Tibial artery (tissue), 4 donors: Measurements from ENCODE around the gene TMEM109.

Source experiments
- DNase-seq, 2 donors: peaks; one replicate each; pipeline ENCODE4 v3.0.0-alpha.2; 2019
- H3K27ac ChIP-seq, 2 donors: fragments of 200-600 bp; sonication (generic) in 1 of 2; 1 replicate in 1 of 2; 2 replicates in 1 of 2; pipeline ENCODE4 v1.5.1; 2018 to 2019; ENCODE audit warnings: mild to moderate bottlenecking in 1 of 2
- H3K27me3 ChIP-seq, 2 donors: fragments of 200-600 bp; sonication (generic) in 1 of 2; one replicate each; pipeline versions ENCODE4 v1.5.1 to v1.6.0; 2016 to 2019
- H3K36me3 ChIP-seq, 3 donors: fragments of 200-600 bp; sonication (generic) in 2 of 3; one replicate each; pipeline ENCODE4 v1.5.1; 2016 to 2019; ENCODE audit warnings: mild to moderate bottlenecking in 2 of 3
- H3K4me1 ChIP-seq, 4 donors: fragments of 200-600 bp; sonication (generic) in 2 of 4; 1 replicate in 3 of 4; 2 replicates in 1 of 4; pipeline ENCODE4 v1.5.1; 2016 to 2019
- H3K4me3 ChIP-seq, 2 donors: fragments of 200-600 bp; sonication (generic) in 1 of 2; 1 replicate in 1 of 2; 2 replicates in 1 of 2; pipeline ENCODE4 v1.5.1; 2018 to 2019; ENCODE audit warnings: mild to moderate bottlenecking in 2 of 2
- H3K9me3 ChIP-seq, 3 donors: fragments of 200-600 bp; sonication (generic) in 1 of 3; one replicate each; pipeline ENCODE4 v1.5.1; 2016 to 2019
- intact Hi-C: fragments of 100-400 bp; cut with DNase I; formaldehyde crosslinking; loops from one replicate; pipeline ENCODE4 v1.15.0; 2023; ENCODE audit warnings: low total_unique reads
- TF ChIP-seq, protein P1 (sequence below), 2 experiments: fragments of 200-600 bp in 1 of 2; fragments of 450-650 bp in 1 of 2; IDR thresholded peaks; one replicate each; pipeline ENCODE4 v1.5.1; 2017 to 2019; ENCODE audit warnings: antibody characterized with exemption in 2 of 2, mild to moderate bottlenecking in 1 of 2, moderate library complexity in 1 of 2

The TMEM109 gene

DNA sequence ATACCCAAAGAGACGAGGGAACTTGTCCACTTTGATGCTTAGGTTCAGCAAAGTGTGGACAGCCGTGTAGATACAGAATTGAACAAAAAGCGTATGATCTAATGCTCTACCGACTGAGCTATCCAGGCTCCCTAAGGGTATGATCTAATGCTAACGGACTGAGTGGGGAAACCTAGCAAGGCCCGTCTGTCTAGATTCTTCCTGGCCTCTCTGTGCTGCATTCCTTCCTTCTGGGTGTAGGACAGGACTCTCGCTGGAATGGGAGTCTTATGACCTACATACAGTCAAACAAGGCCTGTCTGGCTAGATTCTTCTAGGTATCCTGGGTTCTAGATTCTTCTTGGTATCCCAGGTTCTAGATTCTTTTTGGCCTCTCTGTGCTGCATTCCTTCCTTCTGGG is 46.4 kb downstream of the TMEM109 start:
- TF ChIP-seq, protein P1, sequence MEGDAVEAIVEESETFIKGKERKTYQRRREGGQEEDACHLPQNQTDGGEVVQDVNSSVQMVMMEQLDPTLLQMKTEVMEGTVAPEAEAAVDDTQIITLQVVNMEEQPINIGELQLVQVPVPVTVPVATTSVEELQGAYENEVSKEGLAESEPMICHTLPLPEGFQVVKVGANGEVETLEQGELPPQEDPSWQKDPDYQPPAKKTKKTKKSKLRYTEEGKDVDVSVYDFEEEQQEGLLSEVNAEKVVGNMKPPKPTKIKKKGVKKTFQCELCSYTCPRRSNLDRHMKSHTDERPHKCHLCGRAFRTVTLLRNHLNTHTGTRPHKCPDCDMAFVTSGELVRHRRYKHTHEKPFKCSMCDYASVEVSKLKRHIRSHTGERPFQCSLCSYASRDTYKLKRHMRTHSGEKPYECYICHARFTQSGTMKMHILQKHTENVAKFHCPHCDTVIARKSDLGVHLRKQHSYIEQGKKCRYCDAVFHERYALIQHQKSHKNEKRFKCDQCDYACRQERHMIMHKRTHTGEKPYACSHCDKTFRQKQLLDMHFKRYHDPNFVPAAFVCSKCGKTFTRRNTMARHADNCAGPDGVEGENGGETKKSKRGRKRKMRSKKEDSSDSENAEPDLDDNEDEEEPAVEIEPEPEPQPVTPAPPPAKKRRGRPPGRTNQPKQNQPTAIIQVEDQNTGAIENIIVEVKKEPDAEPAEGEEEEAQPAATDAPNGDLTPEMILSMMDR (IDR thresholded peaks at IDR 0.05): no peak
- peaks cover 0 to 3% of the 10 kb centered on the region in 2 donors for H3K27me3 ChIP-seq
- no peak overlapping the region for H3K4me3 ChIP-seq
- no peak for DNase-seq
- intact Hi-C loops: no loop called here
- no peaks in the 10 kb centered on the region for H3K4me1 ChIP-seq
- H3K27ac ChIP-seq: no peak overlapping the region
- no peaks in the 10 kb centered on the region for H3K9me3 ChIP-seq
- H3K36me3 ChIP-seq: no peaks in the 10 kb centered on the region

DNA sequence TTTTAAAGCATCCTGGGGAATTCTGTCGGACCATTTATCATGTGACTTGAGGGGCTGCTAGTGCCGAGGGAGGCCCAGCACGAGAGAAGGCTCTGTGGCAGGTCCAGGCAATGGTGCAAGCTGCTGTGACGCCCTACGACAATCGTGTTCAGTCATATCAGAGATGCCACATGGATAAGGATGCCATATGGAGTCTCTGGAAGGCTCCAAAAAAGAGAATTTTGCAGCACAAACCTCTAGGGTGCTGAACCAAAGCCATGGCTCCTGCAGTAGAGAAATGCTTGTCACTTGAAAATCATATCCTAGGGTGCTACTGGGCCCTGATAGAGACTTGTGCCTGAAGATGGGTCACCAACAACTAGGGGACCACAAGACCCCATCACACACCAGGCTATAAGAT is 50.8 kb downstream of the TMEM109 start:
- peaks cover 0 to 4% (median 0%) of the 10 kb centered on the region in 3 donors for H3K9me3 ChIP-seq

DNA sequence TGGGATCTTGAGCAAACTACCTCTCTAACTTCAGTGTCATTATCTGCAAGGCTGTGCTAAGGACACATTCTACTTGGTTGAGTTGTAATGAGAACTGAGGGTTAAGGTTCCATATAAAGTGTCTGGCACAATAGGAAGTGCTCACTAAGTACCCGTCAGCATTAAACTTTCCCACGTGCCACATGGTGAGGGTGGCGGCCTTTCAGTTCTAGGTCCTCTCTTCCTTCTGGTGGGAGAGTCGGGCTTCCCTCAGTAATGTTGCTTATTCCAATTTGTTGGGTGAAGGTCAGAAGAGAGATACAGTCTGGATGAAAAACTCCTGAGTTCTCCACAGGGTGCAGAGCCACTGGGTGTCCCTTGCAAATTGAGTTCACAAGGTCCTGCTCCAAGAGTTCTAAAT is 52.9 kb downstream of the TMEM109 start:
- Histone ChIP-seq H3K9me3 (peaks cover 0 to 4% (median 0%) of the 10 kb centered on the region in 3 donors), H3K27me3 (peaks cover 0 to 13% of the 10 kb centered on the region in 2 donors), H3K27ac (no peak overlapping the region), H3K36me3 (no peaks in the 10 kb centered on the region), H3K4me1 (no peaks in the 10 kb centered on the region), H3K4me3 (no peak overlapping the region)
- TF ChIP-seq, protein P1 (IDR thresholded peaks at IDR 0.05): no peak
- DNase-seq: peak in 1 of 2 donors; percentile 35
- intact Hi-C loops: no loop called here

More for the DNA sequence above, 50.8 kb downstream of the TMEM109 start:
- H3K27ac ChIP-seq: no peak overlapping the region
- H3K27me3 ChIP-seq: peaks cover 0 to 3% of the 10 kb centered on the region in 2 donors
- TF ChIP-seq, protein P1 (IDR thresholded peaks at IDR 0.05): no peak
- no peak for DNase-seq
- H3K4me3 ChIP-seq: no peak overlapping the region
- no peaks in the 10 kb centered on the region for H3K4me1 ChIP-seq
- intact Hi-C loops: no loop called here
- H3K36me3 ChIP-seq: no peaks in the 10 kb centered on the region

DNA sequence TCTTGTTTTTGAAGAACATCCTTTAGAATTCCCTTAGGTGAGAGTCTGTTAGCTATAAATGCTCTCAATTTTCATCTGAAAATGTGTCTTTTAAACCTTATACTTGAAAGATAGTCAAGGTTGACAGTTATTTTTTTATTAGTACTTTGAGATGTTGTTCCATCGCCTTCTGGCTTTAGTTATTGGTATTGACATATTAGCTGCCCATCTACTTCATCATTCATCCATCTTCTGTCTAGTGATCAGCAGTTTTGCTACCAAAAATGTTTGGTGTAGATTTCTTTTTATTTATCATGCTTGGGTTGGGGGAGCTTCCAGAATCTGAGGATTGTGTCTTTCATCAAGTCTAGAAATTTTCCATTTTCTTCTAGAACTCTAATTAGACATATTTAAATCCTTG is 54.3 kb downstream of the TMEM109 start:
- no peak overlapping the region for H3K4me3 ChIP-seq
- H3K27ac ChIP-seq: no peak overlapping the region
- TF ChIP-seq, protein P1 (IDR thresholded peaks at IDR 0.05): no peak
- H3K4me1 ChIP-seq: no peaks in the 10 kb centered on the region
- H3K9me3 ChIP-seq: peaks cover 0 to 4% (median 0%) of the 10 kb centered on the region in 3 donors
- intact Hi-C loops: no loop called here
- H3K36me3 ChIP-seq: no peaks in the 10 kb centered on the region
- DNase-seq: no peak
- peaks cover 0 to 19% of the 10 kb centered on the region in 2 donors for H3K27me3 ChIP-seq

DNA sequence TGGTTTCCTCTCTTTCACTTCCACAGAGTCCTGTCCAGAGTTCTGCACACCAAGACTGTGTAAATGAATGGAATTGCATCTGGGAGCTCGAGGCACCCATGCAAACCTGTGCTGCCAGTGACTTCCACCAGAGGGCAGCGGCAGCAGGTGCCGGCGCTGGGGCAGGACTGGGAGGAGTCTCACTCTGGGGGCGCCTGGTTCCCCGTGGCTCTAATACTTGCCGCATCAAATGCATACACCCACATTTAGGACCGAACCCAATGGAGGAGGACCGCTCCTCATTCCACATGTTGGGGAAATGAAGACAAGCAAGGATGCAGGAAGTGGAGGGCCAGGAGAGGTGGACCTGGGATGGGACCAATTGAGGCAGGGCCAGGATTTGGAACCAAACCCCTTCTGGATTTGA is 56.4 kb downstream of the TMEM109 start:
- no peaks in the 10 kb centered on the region for H3K4me1 ChIP-seq
- intact Hi-C loops: no loop called here
- DNase-seq: peak in 1 of 2 donors; percentile 35
- peaks cover 0 to 4% (median 0%) of the 10 kb centered on the region in 3 donors for H3K9me3 ChIP-seq
- TF ChIP-seq, protein P1 (IDR thresholded peaks at IDR 0.05): peak; percentile 62 to 64
- H3K4me3 ChIP-seq: no peak overlapping the region
- H3K36me3 ChIP-seq: no peaks in the 10 kb centered on the region
- H3K27ac ChIP-seq: no peak overlapping the region
- peaks cover 0 to 16% of the 10 kb centered on the region in 2 donors for H3K27me3 ChIP-seq

DNA sequence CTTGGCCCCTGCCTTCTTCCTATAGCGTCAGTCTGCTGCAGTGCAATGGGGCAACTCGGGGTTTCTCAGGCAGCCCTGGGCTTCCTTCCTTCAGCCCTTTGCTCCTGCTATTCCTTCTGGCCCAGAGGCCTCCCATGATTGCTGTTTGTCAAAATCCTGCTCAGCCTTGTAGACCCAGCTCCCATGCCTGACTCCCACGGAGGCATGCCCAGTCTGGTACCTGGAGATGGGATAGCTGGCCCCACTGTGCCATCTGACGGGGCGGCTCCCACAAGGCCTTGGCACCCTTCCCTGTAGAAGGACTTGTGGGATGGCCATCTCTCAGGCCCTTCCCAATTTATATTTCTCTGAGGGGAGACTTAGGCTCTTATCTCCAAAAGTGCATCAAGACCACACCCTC is 56.9 kb downstream of the TMEM109 start:
- DNase-seq: no peak
- TF ChIP-seq, protein P1 (IDR thresholded peaks at IDR 0.05): no peak
- Histone ChIP-seq H3K36me3 (no peaks in the 10 kb centered on the region), H3K4me3 (no peak overlapping the region), H3K27ac (no peak overlapping the region), H3K27me3 (peaks cover 0 to 16% of the 10 kb centered on the region in 2 donors), H3K9me3 (peaks cover 0 to 4% (median 0%) of the 10 kb centered on the region in 3 donors), H3K4me1 (no peaks in the 10 kb centered on the region)
- intact Hi-C loops: no loop called here
